Measurements from ENCODE around the gene CDH23. TPM values are rescaled to one million over a fixed set of nuclear protein-coding genes. Genes with fewer than 3 reads are reported as not detected.

Gene CDH23
- total RNA-seq, 1 experiment from 2014 or later, result not detected

GRCh38 chr10:71722849-71723248 lies 326.1 kb downstream of the CDH23 start:
- no peak for DNase-seq (ENCODE audit: low read depth)

- no peak for DNase-seq (ENCODE audit: low read depth)
Observed at GRCh38 chr10:71723311-71723710, 326.6 kb downstream of the CDH23 start.

- no peak for DNase-seq (ENCODE audit: low read depth)
Observed at GRCh38 chr10:71724539-71724938, 327.8 kb downstream of the CDH23 start.

- DNase-seq (ENCODE audit: low read depth), result no peak
Observed at GRCh38 chr10:71725249-71725648, 328.5 kb downstream of the CDH23 start.

GRCh38 chr10:71725998-71726579 lies 329.4 kb downstream of the CDH23 start:
- peak; percentile 60 for DNase-seq (ENCODE audit: low read depth)

GRCh38 chr10:71726580-71727104 lies 329.9 kb downstream of the CDH23 start:
- no peak for DNase-seq (ENCODE audit: low read depth)

- DNase-seq (ENCODE audit: low read depth), result no peak
Observed at GRCh38 chr10:71727105-71727737, 330.5 kb downstream of the CDH23 start.

- peak; percentile 34 for DNase-seq (ENCODE audit: low read depth)
Observed at GRCh38 chr10:71727738-71728737, 331.3 kb downstream of the CDH23 start.

- DNase-seq (ENCODE audit: low read depth), result peak; percentile 76
Observed at GRCh38 chr10:71729161-71729636, 332.5 kb downstream of the CDH23 start.

- DNase-seq (ENCODE audit: low read depth), result no peak
Observed at GRCh38 chr10:71731791-71732190, 335.1 kb downstream of the CDH23 start.

- no peak for DNase-seq (ENCODE audit: low read depth)
Observed at GRCh38 chr10:71734797-71735196, 338.1 kb downstream of the CDH23 start.

GRCh38 chr10:71735709-71736569 lies 339.2 kb downstream of the CDH23 start:
- no peak for DNase-seq (ENCODE audit: low read depth)

- DNase-seq (ENCODE audit: low read depth), result no peak
Observed at GRCh38 chr10:71736570-71736952, 339.8 kb downstream of the CDH23 start.

- DNase-seq (ENCODE audit: low read depth), result no peak
Observed at GRCh38 chr10:71737001-71737833, 340.5 kb downstream of the CDH23 start.

GRCh38 chr10:71737834-71738197 lies 341.1 kb downstream of the CDH23 start:
- no peak for DNase-seq (ENCODE audit: low read depth)

GRCh38 chr10:71739358-71739900 lies 342.7 kb downstream of the CDH23 start:
- DNase-seq (ENCODE audit: low read depth), result no peak

- peak; percentile 73 for DNase-seq (ENCODE audit: low read depth)
Observed at GRCh38 chr10:71740069-71740653, 343.4 kb downstream of the CDH23 start.

GRCh38 chr10:71741029-71741428 lies 344.3 kb downstream of the CDH23 start:
- no peak for DNase-seq (ENCODE audit: low read depth)

GRCh38 chr10:71741671-71742070 lies 345.0 kb downstream of the CDH23 start:
- DNase-seq (ENCODE audit: low read depth), result no peak

Data from M059J (cell line).